D341Med (cell line): ENCODE data around the gene ACOT11.

Experiments
- DNase-seq: peaks from one replicate; pipeline ENCODE4 v3.0.0; 2012; ENCODE audit warnings: low spot score

ACOT11 gene

DNA sequence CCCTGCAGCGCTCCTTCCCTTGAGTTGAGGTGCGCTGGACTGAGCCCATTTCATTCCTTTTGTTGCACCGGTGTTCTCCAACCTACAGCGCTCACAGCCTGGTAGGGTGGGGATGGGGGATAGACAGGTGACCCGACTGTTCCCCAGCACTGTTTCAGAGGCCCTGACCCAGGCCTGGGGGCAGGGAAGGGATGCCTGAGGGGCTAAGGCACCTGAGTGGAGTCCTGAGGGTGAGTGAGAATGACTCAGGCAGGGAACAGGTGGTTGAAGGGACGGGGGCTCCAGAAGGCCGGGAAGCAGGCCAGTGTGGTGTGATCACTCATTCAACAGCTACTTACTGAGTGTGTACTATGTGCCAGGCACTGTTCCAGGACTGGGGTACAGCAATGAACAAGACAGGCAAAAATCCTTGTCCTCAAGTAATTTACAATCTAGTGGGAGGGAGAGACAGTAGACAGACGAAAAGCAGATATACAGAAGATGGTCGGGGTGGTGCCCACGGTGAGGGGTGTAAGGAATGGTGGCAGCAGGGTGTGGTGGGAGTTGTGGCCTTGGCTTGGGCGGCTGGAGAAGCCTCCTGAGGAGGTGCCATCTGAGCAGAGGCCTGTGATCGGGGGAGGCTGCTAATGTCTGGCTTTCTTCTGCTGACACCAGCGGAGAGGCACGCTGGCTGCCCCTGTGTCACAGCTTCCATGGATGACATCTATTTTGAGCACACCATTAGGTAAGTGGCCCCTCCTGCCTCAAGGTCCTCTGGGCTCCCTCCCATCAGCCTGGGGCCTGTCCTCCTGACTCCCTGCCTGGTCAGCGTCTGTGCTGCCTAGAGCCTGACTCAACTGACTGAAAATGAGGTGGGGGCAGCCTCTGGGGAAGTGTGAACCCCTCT, 37.4 kb downstream of the ACOT11 start:
- DNase-seq = no peak

DNA sequence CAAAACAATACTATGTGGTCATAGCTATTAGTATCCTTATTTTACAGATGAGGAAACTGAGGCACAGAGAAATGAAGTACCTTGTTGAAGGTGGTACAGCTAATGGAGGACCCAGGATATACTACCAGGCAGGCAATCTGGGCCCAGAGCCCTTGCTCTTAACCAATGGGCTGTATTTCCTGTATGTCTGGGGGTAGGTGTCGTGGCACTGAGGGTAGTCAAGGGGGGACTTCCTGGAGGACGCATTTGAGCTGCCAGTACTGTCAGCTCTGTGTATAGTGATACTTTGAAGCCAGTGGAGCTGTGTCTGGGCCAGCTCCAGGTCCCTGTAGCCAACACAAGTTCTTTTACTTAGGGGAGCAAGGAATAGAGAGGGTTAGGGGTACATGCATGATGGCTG, 40.3 kb downstream of the ACOT11 start:
- no peak for DNase-seq

DNA sequence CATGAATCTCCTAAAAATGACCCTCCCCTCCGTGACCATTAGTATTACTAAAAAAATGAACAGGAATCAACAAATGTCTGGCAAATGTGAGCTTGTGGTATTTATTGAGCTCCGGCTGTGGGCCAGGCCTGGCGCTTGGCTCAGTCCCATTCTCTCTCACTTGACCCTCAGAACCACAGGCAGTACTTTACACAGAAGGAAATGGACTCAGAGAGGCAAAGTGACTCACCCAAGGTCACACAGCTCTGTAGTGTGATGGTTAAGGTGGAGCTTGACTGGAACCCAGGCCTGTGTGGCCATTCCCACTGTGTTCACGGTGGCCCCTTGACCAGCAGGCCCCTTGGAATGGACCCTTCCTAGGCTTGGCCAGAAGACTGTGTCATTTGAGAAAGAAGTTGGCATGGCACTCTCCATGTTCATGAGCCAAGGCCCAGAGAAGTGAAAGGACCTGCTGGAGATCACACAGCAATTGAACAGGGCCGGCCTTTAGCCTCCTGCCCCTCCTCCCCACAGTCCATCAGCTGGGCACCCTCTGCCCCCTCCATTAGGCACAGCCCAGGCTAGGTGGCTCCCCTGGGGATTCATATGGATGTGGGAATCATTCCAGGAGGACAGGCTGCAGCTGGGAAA, 43.2 kb downstream of the ACOT11 start:
- DNase-seq = no peak

DNA sequence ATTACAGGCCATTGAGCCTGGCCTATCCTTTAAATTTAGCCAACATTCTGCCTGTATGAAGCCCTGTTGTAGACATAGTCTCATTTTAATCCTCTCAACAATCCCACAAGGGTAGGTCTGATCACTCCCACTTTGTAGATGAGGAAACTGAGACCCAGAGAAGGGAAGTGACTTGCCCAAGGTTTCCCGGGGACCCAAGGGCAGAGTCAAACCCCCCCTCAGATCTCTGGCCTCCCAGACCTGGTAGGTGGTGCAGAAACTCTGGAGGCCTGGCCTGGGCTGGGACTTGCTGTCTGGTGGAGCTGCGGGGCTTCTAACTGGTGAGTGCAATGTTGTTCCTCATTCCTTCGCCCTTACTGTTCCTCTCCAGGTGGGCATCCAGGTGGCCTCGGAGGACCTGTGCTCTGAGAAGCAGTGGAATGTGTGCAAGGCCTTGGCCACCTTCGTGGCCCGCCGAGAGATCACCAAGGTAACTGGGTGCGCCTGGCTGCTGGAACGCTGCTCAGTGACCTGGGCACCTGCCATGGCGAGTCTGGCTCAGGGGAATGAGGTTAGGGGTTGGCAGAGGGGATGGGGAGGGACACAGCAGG, 45.6 kb downstream of the ACOT11 start:
- DNase-seq = no peak

DNA sequence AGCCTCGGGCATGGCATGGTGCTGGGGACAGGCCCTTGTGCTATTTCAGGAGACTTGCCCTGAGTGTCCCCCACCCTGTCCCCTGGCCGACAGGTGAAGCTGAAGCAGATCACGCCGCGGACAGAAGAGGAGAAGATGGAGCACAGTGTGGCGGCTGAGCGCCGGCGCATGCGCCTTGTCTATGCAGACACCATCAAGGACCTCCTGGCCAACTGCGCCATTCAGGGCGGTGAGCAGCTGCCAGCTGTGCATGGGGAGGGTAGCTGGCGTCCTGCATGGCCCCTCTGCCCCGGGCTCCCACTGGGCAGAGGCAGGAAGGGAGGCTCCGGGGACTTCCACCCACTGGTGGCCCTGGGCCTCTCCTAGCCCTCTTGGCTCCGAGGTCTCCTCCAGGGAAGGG, 46.4 kb downstream of the ACOT11 start:
- no peak for DNase-seq

DNA sequence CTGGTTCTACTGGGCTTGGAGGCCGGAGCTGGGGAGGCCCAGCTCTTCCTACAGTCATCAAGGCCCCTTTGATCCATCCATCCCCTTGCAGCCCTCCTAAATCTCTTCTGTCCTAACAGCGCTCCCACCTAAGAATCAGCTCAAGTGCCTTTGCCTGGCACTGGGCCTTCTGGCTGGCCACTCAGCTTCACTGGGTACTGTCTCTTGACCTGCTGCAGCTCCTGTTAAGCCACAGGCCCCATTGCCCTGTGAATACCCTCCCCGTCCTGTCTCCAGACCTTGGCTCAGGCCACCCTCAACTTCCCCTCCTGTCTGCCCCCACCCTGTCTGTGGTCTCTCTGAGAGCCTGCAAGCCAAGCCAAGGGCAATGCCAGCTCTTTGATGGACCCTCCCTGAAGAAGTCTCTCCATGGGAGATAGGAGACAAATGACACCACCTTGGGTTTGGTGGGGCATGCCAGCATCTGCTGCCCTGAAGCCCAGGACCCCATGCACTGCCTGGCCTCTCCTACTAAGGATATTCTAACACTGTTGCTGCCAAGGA, 48.0 kb downstream of the ACOT11 start:
- no peak for DNase-seq

DNA sequence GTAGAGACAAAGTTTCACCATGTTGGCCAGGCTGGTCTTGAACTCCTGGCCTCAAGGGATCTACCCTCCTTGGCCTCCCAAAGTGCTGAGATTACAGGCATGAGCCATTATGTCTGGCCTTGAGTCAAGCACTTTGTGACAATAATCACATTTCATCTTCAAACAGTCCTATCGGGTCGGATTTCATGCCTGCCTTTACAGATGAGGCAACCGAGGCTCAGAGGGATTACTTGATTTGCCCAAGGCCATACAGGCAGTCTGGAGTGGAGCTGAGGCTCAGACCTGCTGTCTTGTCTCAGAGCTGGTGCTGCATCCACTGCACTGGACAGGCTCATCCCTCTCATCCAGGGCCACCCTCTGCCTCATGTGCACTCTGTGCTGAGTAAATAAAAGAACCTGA, 48.7 kb downstream of the ACOT11 start:
- no peak for DNase-seq

DNA sequence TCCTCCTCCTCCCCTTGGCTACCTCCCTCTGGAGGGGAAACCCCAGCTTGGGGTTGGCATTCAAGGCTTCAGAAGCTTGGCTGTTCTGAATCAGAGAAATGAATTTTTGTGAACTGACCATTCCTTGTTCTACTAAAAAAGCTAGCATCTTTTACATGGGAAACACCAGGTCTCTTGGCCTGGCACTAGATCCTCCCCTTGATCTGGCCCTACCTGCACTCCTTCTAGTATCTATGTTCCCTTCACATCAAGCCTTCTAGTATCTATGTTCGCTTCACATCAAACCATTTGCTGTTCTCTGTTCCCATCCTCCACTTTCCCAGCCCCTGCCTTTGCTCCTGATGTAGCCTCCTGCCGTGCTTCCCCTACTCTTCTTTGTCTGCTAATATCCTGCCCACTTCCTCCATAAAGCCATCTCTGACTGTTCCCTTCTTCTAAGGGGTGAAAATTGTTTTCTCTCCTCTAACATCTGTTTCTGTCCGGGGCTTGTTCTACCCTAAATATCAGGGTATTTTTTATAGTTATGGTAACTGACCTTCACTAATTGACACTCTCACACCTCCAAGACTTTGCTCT, 49.5 kb downstream of the ACOT11 start:
- no peak for DNase-seq

DNA sequence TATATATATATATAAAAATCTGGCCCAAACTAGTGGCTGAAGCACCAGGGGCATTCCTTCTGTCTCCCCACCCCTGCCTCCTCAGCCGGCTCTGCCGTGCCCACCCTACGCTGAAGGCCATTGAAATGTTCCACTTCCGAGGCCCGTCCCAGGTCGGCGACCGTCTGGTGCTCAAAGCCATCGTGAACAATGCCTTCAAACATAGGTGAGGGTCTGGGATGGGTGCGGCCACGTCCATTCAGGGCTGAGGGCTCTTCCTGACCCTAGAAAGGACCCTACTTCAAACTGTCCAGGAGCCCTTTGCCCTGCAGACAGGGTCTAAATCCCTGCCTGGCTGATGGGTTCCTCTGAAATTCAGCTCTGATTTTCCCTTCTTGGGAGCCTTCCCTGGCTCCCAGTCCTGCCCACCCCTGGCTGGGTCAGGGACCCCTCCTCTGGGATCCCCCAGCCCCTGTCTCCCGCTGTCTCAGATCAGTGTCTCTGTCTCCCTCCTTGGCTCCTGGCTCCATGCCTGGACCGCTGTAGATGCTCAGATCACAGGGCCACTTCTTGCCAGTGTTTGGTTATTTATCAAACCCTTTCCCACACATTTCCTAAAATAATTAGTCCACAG, 51.3 kb downstream of the ACOT11 start:
- DNase-seq = no peak

DNA sequence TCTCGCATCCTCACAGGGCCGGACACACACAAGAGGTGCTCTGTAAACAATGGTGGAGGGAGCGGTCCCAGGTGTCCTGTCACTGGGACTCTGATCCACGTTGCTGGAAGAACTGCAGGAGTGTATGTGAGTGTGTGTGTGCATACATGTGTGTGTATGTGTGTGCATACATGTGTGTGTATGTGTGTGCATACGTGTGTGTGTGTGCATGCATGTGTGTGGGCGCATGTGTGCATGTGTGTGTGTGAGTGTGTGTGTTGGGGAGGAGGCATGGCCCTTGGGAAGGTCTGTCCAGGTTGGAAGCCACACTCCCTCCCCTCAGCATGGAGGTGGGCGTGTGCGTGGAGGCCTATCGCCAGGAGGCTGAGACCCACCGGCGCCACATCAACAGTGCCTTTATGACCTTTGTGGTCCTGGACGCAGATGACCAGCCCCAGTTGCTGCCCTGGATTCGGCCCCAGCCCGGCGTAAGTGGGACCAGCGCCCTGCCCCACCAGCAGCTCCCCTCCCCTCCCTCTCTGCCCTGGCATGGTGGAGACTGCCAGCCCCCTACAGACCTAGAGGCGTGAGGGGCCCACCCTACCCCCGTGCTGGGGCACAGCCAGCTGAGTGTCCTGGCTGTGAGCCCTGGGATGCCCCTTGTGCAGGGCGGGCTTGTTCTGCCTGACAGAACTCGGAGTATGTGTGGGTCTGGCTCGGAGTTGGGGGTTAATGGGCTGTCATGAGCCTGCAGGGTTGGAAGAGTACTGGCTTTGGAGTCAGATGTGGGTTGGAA, 53.1 kb downstream of the ACOT11 start:
- no peak for DNase-seq

DNA sequence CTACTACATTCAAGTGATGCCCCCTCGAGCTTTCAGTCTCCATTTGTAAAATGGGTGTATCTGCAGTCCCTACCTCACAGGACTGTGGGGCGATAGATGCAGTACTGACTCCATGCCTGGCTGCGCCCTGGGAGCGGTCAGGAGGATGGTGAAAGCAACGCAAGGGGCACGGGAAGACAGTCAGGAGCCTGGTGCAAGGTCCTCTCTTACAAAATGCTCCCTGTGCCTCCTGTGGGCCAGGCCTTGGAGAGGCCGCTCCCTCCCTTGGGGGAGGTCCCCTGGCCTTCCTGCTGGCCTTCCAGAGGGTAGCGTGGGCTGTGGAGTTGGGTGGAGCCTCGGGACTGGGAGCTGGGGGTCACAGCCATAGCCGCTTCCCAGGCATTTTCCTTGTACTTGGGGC, 53.7 kb downstream of the ACOT11 start:
- DNase-seq = no peak

DNA sequence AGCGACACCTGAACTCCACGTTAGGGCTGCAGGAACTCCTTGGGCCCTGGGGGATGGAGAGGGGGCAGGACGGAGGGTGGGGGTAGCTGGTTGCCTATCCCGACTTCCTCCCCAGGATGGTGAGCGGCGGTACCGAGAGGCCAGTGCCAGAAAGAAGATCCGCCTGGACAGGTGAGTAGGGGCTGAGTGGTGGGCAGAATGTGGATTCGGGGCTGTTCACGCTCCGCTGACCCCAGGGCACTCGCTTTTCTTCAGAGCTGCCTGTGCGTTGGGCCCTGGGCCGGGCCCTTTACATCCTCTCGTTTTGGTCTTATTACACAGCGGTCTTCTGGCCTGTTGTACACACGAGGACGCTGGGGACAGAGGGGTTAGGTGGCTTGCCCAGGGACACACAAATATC, 54.5 kb downstream of the ACOT11 start:
- DNase-seq = no peak

DNA sequence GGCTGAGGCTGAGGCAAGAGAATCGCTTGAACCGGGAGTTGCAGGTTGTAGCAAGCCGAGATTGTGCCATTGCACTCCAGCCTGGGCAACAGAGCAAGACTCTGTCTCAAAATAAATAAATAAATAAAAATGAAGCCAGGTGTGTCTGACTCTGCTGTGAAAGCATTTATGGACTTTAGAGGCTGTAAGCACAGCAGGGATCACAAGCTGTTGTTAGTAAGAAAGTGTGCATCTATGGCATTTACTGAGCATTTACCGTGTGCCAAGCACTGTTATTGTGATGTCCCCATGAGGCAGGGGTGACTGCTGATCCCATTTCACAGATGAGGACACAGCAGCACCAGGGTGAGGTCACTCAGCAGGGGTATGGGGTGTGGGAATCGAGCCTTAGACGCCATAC, 55.2 kb downstream of the ACOT11 start:
- DNase-seq = no peak

DNA sequence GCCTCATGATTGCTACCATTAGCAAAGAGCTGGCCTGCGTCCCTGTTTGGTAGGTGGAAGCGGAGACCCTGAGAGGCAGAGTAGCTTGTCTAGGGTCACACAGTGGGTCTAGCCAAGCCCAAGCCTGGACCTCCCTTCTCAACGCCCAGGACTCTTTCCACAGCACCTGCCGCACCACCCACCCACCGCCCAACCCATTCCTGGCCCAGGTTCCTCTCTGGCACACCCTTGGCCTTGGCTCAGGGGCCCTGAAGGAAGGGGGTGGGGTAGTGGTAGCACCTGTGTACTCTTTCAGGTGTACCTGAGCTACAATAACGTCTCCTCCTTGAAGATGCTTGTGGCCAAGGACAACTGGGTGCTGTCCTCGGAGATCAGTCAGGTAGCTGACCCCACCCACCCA, 56.0 kb downstream of the ACOT11 start:
- no peak for DNase-seq

DNA sequence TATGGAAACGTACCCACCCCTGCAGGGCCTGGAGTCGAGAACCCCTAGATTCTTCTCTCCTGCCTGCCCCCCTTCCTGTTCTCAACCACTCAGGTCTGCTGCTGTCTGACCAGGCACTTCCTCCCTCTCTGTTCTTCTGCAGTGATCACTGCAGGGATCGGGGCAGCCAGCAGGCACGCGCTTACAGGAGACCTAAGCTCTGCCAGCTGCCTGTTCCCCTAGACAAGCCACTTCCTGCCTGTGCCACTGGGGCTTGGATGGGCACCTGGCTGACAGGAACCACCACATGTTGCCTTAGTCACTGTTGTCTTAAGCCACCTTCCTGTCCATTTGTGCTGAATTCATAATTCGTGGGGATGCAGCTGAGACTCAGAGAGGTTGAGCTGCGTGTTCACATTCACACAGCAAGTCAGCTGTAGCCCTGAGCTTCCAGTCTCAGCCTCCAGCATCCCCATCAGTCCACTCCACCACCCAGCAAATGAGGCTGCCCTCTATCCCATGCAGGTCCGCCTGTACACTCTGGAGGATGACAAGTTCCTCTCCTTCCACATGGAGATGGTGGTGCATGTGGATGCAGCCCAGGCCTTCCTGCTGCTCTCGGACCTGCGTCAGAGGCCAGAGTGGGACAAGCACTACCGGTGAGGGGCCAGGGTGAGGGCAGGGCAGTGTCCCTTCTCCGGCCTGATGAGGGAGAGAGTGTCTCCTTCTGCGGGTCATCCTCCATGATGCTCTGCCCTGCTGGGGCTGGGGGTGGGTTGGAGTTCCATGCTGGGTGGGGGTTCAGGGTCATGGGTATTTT, 56.7 kb downstream of the ACOT11 start:
- no peak for DNase-seq

DNA sequence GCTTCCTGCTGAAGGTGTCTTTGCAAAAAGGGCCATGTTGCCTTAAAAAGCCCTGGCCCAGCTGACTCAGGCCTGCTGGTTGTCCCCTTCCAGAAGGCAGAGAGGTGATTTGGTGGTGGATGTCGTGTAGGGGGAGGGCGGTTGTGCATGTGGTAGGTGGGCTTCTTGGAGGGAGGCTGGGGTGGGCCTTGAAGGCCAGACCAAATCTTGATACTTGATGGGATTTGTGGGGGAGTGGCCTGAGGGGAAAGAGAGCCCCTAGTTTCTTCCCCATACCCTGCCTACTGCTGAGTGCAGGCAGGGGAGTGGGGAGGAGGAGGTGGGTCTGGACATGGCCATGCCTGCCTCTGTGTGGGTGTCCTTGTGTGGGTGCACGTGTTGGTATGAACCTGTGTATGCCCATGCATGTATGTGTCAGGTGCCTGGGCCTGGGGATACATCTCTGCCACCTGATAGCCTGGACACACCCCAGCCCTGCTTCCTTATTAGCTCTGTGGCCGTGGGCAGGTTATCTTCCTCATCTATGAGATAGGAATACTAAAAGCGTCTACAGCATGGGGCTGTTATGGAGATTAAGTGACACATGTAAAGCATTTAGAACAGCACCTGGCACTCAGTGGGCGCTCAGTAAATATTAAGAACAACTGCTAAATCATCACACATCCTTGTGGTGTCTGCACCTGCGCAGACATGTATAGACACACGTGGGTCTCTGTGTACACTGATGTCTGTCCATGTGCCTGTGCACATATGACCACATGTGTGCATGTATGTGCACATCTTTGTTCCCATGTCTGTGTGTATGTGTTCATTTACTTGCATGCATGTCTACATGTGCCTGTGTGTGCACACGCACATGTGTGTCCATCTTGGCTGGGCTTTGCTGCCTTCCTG, 58.3 kb downstream of the ACOT11 start:
- DNase-seq = no peak

DNA sequence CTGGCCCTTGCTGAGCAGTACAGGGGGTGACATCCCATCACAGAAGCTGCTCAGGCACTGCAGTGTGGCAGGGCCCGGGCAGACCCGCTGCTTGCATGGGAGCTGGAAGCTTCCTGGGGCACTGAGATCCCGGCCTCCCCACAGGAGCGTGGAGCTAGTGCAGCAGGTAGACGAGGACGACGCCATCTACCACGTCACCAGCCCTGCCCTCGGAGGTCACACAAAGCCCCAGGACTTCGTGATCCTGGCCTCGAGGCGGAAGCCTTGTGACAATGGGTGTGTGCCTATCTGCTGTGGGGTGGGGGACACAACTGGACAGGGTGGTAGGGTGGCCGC, 58.9 kb downstream of the ACOT11 start:
- no peak for DNase-seq

DNA sequence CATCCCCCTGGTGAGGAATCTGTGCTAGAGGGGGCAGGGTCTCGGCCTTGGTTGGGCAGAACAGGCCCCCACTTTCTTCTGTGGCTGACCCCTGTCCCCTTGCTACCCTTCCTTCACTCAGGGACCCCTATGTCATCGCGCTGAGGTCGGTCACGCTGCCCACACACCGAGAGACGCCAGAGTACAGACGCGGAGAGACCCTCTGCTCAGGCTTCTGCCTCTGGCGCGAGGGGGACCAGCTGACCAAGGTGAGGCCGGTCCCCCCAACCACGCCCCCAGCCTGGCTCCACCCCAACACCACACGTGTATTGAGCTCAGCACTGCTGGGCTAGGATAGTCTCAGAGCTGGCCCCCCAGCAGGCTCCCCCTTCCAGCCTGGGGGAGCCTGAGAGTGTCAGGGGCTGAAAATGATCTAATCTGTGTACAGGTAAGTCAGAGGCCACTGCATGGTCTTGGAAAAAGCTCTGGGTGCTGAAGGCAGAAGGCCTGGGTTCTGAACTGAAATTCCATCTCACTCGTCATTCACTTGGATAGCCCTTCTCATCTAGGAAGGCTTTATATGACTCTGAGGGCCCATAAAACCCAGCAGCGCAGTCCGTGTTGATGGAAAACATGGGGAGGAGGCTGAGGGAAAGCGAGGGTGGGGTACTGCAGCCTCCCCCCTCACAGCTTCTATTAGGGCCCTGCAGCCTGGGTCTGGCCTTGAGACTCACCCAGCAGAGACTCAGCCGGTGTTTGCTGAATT, 60.0 kb downstream of the ACOT11 start:
- no peak for DNase-seq
